ENCODE measurements around the gene TYSND1. TPM values are rescaled to one million over a fixed set of nuclear protein-coding genes. Genes with fewer than 3 reads are reported as not detected.
A peak's percentile ranks its signal among the peaks of the same experiment; 100 is the strongest.

The TYSND1 gene
- total and polyA plus RNA-seq, 2 of the 13 experiments (the other 11 are each of a cell fraction or from before 2014, with no cell fraction given): 3.3 to 8.9 TPM

DNA sequence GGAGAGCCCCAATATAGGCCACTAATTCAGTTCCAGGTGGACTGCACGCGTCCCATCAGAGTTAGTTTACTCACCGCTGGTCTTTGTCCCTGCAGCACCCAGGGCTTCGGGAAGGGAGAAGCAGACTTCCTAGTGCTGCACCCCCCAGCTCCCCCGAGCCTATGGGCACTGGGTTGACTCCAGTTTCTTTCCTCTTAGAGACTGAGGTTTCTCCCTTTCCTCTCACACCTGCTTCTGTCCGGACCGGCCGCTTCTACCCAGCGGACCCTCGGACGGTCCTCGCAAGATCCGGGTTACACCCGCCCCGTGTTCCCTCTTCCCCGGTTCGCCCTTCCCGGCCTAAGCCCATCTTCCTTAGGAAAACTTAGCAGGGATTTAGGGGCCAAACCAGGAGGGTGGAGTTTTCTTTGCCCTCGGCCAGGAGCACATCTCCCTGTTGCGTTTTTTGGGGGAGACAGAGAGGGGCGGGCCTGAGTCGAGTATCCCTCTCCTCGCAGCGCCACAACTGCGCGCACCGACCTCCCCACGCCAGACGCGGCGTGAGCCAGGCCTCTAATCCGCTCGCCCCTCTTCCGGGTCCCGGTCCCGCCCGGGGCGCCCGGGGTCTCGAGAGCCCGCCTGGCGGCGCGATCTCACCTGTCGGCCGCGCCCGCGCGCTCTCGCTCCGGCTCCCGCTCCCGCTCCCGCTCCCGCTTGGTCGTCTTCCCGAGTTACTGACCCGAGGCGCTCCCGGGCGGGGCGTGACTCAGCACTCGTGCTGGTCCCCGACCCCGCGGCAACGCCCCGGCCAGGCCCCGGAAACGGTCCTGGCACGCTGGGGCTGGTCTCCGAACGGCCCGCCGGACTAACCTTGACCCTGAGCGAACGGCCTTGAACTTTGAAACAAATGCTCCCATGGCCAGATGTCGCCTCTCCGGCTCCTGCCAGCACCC is 14.1 kb downstream of the TYSND1 start, which contains the start of gene AIFM2 (continued):
- TF ChIP-seq, protein P1, sequence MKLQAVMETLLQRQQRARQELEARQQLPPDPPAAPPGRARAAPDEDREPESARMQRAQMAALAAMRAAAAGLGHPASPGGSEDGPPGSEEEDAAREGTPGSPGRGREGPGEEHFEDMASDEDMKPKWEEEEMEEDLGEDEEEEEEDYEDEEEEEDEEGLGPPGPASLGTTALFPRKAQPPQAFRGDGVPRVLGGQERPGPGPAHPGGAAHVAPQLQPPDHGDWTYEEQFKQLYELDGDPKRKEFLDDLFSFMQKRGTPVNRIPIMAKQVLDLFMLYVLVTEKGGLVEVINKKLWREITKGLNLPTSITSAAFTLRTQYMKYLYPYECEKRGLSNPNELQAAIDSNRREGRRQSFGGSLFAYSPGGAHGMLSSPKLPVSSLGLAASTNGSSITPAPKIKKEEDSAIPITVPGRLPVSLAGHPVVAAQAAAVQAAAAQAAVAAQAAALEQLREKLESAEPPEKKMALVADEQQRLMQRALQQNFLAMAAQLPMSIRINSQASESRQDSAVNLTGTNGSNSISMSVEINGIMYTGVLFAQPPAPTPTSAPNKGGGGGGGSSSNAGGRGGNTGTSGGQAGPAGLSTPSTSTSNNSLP (IDR thresholded peaks at IDR 0.05; ENCODE audit: low read depth, low read length): no peak
- no peak for TF ChIP-seq ZNF562 (CRISPR knock-in tag; IDR thresholded peaks at IDR 0.05; ENCODE audit: borderline replicate concordance)
- TF ChIP-seq ZSCAN29 (CRISPR knock-in tag; conservative IDR thresholded peaks at IDR 0.05): 0 out of 2 replicates have a peak, but pooled peaks have one; percentile 57
- no peak for TF ChIP-seq MATR3 (CRISPR knock-in tag; IDR thresholded peaks at IDR 0.05)
- no peak for TF ChIP-seq ZNF773 (CRISPR knock-in tag; IDR thresholded peaks at IDR 0.05; ENCODE audit: borderline replicate concordance)
- no peak for TF ChIP-seq ZNF326 (CRISPR knock-in tag; IDR thresholded peaks at IDR 0.05; ENCODE audit: borderline replicate concordance)
- TF ChIP-seq, protein P2, sequence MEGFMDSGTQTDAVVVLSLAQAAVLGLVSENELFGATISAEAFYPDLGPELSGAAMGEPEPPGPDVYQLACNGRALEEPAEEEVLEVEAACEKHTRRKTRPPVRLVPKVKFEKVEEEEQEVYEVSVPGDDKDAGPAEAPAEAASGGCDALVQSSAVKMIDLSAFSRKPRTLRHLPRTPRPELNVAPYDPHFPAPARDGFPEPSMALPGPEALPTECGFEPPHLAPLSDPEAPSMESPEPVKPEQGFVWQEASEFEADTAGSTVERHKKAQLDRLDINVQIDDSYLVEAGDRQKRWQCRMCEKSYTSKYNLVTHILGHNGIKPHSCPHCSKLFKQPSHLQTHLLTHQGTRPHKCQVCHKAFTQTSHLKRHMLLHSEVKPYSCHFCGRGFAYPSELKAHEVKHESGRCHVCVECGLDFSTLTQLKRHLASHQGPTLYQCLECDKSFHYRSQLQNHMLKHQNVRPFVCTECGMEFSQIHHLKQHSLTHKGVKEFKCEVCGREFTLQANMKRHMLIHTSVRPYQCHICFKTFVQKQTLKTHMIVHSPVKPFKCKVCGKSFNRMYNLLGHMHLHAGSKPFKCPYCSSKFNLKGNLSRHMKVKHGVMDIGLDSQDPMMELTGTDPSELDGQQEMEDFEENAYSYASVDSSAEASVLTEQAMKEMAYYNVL (CRISPR knock-in tag; IDR thresholded peaks at IDR 0.05; ENCODE audit: borderline replicate concordance): no peak
- TF ChIP-seq ZNF17 (CRISPR knock-in tag; IDR thresholded peaks at IDR 0.05): no peak
- TF ChIP-seq, protein P3, sequence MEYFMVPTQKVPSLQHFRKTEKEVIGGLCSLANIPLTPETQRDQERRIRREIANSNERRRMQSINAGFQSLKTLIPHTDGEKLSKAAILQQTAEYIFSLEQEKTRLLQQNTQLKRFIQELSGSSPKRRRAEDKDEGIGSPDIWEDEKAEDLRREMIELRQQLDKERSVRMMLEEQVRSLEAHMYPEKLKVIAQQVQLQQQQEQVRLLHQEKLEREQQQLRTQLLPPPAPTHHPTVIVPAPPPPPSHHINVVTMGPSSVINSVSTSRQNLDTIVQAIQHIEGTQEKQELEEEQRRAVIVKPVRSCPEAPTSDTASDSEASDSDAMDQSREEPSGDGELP (IDR thresholded peaks at IDR 0.05; ENCODE audit: borderline replicate concordance, low read depth): peak; percentile 37; the same call in 1 of the 2 replicates
- TF ChIP-seq ZNF124 (CRISPR knock-in tag; IDR thresholded peaks at IDR 0.05): no peak
- TF ChIP-seq HNRNPL (IDR thresholded peaks at IDR 0.05; ENCODE audit: low read depth, low read length): no peak
- TF ChIP-seq ZNF282 (IDR thresholded peaks at IDR 0.05; ENCODE audit: partially characterized antibody): peak; percentile 99
- TF ChIP-seq PHF21A (CRISPR knock-in tag; IDR thresholded peaks at IDR 0.05): peak; percentile 88
- TF ChIP-seq RAD51 (IDR thresholded peaks at IDR 0.05; ENCODE audit: borderline replicate concordance): no peak
- no peak for TF ChIP-seq JARID2 (CRISPR knock-in tag; IDR thresholded peaks at IDR 0.05; ENCODE audit: insufficient replicate concordance)
- no peak; the same call in 1 of the 2 replicates for TF ChIP-seq ZNF749 (CRISPR knock-in tag; IDR thresholded peaks at IDR 0.05; ENCODE audit: borderline replicate concordance)
- TF ChIP-seq, protein P4, sequence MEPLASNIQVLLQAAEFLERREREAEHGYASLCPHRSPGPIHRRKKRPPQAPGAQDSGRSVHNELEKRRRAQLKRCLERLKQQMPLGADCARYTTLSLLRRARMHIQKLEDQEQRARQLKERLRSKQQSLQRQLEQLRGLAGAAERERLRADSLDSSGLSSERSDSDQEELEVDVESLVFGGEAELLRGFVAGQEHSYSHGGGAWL (CRISPR knock-in tag; IDR thresholded peaks at IDR 0.05): peak; percentile 83
- peak; percentile 64; the same call in 1 of the 2 replicates for TF ChIP-seq MYPOP (CRISPR knock-in tag; IDR thresholded peaks at IDR 0.05)
- peak; percentile 91 for TF ChIP-seq FOSL2 (CRISPR knock-in tag; IDR thresholded peaks at IDR 0.05)
- peak; percentile 96 for TF ChIP-seq NFE2L2 (IDR thresholded peaks at IDR 0.05; ENCODE audit: low read length)
- TF ChIP-seq, protein P5, sequence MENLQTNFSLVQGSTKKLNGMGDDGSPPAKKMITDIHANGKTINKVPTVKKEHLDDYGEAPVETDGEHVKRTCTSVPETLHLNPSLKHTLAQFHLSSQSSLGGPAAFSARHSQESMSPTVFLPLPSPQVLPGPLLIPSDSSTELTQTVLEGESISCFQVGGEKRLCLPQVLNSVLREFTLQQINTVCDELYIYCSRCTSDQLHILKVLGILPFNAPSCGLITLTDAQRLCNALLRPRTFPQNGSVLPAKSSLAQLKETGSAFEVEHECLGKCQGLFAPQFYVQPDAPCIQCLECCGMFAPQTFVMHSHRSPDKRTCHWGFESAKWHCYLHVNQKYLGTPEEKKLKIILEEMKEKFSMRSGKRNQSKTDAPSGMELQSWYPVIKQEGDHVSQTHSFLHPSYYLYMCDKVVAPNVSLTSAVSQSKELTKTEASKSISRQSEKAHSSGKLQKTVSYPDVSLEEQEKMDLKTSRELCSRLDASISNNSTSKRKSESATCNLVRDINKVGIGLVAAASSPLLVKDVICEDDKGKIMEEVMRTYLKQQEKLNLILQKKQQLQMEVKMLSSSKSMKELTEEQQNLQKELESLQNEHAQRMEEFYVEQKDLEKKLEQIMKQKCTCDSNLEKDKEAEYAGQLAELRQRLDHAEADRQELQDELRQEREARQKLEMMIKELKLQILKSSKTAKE (CRISPR knock-in tag; IDR thresholded peaks at IDR 0.05; ENCODE audit: borderline replicate concordance): peak; percentile 99

Measured in HepG2 (cell line).